ENCODE data around the gene ACTL10.
"Not testable (repeated sequence)": the region's sequence is repeated elsewhere in the genome, so short reads cannot be mapped to it uniquely, and the experiment has no call there.

Gene ACTL10

DNA sequence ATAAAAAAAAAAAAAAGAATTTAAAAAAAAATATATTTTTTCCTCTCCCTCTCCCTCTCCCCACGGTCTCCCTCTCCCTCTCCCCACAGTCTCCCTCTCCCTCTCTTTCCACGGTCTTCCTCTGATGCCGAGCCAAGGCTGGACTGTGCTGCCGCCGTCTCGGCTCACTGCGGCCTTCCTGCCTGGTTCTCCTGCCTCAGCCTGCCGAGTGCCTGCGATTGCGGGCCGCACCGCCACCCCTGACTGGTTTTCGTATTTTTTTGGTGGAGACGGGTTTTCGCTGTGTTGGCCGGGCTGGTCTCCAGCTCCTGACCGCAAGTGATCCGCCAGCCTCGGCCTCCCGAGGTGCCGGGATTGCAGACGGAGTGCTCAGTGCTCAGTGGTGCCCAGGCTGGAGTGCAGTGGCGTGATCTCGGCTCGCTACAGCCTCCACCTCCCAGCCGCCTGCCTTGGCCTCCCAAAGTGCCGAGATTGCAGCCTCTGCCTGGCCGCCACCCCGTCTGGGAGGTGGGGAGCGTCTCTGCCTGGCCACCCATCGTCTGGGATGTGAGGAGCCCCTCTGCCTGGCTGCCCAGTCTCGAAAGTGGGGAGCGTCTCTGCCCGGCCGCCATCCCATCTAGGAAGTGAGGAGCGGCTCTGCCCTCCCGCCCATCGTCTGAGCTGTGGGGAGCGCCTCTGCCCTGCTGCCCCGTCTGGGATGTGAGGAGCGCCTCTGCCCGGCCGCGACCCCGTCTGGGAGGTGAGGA is 34.1 kb downstream of the ACTL10 start:
- not testable (repeated sequence) for DNase-seq

DNA sequence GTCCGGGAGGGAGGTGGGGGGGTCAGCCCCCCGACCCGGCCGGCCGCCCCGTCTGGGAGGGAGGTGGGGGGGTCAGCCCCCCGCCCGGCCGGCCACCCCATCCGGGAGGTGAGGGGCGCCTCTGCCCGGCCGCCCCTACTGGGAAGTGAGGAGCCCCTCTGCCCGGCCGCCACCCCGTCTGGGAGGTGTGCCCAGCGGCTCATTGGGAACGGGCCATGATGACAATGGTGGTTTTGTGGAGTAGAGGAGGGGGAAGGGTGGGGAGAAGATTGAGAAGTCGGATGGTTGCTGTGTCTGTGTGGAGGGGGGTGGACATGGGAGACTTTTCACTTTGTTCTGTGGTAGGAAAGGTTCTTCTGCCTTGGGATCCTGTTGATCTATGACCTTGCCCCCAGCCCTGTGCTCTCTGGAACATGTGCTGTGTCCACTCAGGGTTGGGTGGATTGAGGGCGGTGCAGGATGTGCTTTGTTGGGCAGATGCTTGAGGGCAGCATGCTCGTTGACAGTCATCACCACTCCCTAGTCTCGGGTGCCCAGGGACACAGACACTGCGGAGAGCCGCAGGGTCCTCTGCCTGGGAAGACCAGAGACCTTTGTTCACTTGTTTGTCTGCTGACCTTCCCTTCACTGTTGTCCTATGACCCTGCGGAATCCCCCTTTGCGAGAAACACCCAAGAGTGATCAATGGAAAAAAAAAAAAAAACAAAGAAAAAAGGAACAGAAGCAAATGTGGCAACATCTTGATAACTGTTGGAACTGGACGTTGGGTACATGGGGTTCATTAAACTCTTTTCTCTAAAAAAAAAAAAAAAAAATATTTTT is 35.1 kb downstream of the ACTL10 start:
- DNase-seq = no peak

DNA sequence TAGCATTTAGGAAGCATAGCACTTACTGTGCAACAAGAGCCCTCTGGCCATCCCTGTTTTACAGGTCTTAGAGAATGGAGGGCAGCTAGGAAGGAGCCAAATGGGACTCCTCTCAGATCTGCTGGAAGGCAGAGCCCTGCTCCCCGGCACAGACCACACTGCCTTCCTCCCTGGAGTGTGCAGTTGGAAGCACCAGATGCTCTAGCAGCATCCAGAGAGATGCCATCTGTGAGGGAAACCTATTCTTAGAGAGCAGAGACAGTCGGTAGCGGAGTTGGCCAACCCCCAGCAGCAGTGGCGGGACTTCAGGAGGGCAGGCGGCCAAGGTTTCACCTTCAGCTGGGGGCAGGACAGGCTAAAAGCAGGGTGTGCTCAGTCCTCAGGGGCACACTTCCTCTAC is 36.1 kb downstream of the ACTL10 start:
- no peak for DNase-seq

DNA sequence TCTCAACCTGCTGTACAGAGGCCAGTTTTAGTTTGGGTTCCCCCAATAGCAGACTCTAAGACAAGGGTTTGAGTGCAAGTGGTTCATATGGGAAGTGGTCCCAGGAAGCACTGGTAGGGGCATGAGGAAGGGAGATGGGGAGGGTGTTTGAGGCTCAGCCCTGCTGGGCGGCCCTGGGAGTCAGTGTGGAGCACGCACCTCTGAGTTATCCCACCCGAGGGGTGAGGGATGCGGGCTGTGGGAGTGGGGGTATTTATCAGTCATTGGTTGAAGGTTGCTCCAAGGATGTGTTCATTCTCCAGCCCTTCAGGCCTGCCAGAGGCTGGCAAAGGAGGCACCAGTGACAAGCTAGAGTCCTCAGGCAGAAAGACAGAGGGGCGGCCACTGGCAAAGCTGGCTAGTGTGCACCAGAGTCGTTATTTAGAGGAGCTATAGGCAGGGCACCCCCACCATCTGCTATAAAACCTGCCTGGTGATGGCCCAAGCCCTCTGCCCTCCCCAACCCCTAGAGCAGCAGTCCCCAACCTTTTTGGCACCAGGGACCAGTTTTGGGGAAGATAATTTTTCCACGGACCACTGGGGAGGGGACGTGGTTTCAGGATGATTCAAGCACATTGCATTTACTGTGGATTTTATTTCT is 36.9 kb downstream of the ACTL10 start:
- DNase-seq = no peak

DNA sequence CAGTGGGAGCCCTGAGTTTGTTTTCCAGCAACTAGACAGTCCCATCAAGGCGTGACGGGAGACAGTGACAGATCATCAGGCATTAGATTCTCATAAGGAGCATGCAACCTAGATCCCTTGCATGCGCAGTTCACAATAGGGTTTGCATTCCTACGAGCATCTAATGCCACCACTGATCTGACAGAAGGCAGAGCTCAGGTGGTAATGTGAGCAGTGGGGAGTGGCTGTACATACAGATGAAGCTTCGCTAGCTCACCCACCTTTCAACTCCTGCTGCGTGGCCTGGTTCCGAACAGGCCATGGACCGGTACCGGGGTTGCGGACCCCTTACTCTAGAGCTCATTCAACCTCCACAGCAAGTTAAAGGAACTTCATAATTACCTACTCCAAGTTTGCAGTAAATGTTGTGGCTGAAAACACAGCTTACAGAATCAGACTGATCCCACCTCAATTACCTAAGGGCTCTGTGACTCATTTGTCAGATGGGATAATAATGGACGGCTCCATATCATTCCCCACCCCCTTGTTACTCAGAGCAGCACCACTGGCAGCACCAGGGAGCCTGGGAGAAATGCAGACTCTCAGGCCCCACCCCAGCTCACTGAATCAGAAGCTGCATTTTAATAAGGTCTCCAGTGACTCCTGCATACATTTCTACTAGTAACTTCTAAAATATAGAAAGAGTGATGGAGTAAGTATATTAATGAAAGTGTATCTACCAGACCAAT is 37.6 kb downstream of the ACTL10 start:
- no peak for DNase-seq

DNA sequence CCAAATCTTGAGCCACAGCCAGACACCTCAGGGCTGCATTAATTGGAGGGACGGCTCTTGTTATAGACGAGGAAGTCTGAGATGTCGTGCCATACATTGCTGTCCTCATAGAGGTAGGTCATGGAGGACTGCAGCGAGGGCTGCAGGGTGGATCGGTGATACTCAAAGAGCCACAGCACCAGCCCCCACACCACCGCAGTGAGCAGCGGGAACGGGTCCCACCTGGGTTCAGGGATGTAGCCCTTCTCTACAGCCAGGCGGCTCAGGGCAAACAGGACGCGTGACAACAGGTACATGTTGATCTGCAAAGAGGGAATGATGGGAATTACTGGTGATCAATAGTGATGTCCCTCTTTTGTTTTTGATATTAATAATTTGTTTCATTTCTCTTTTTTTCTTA is 40.9 kb downstream of the ACTL10 start:
- no peak for DNase-seq

DNA sequence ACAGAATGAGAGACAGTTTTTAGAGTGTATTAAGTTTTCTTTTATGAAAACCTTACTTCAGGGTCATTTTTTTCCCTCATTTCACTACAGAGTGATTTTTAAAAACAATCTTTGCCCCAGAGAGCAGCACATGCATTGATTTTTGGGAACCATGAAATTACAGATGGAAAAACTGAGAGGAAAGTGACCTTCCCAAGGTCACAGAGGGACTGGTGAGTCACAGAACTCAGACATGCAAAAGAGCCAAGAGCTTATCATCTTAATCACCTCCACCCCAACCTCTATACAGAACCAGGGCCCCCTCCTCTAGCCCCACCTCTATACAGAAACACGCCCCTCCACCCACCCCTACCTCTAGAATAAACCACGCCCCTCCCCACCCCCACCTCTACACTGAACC is 42.7 kb downstream of the ACTL10 start:
- DNase-seq = no peak

DNA sequence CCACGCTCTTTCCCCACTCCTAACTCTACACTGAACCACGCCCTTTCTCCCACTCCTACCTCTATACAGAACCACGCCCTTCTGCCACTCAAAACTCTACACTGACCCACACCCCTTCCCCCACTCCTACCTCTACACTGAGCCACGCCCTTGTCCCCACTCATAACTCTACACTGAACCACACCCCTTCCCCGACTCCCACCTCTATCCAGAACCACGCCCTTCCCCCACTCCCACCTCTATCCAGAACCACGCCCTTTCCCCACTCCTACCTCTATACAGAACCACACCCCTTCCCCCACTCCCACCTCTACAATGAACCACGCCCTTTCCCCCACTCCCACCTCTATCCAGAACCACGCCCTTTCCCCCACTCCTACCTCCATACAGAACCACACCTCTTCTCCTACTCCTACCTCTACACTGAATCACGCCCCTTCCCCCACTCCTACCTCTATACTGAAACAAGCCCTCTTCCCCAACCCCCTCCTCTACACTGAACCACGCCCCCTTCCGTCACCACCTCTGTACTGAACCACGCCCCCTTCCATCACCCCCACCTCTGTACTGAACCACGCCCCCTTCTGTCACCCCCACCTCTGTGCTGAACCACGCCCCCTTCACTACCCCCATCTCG is 43.3 kb downstream of the ACTL10 start:
- DNase-seq = no peak

DNA sequence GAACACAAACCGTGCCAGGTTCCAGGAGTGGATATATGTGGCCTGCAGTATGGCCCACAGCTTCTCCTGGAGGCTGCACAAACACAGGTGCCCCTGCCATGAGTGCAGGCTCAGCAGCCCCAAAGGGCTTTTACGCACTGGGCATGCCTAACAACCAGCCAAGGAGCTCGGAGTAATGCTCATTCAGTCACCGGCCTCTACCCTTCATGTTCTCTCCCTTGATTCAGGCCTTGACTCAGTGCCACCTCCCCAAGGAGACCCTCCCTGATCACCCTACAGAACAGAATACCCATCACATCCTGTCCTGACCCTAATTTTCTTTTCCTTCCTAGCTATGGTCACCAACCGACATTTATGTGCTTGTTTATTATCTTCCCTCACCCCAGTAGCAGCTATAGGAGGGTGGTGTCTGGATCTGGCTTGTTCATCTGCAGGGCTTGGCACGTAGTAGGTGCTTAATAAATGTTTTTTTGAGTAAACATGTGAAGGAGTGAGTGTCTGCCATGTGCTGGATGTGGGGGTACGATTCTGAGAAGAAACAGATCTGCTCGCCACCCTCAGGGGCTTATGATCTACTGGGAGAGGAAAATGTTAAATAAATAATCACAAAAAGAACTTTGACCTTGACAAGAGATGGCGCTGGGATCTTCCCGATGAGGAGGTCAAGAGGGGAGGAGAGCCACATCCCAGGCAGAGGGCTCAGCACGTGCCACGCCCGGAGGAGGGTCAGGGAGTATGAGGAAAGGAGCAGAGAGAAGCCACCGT is 44.1 kb downstream of the ACTL10 start:
- no peak for DNase-seq

DNA sequence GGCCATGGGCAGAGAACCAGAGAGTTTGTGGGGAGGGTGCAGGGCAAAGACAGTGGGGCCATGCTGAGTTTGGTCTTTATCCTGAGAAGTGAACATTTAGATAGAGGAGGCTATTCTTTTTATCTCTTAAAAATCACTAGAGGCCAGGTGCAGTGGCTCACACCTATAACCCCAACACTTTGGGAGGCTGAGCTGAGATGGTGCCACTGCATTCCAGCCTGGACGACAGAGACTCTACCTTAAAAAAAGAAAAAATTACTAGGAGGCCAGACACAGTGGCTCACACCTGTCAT is 44.6 kb downstream of the ACTL10 start:
- no peak for DNase-seq

DNA sequence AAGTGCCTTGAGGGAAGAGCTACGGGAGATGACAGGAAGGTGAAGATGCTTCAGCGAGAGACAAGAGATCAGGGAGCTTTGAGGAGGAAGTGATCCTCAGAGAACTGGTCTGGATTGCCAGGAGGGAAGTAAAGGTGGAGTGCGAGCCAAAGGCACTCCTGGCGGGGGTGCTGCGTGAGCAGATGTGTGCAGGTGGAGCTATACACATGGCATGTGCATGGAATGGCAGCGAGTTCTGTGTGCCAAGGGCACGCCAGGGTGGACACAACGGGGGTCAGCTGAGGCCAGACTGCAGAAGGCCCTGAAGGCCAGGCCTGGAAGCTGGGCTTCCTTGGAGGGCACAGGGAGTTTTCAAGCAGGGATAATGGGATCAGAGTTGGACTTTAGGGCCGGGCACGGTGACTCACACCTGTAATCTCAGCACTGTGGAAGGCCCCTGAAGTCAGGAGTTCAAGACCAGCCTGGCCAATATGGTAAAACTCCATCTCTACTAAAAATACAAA is 47.2 kb downstream of the ACTL10 start:
- DNase-seq = no peak

DNA sequence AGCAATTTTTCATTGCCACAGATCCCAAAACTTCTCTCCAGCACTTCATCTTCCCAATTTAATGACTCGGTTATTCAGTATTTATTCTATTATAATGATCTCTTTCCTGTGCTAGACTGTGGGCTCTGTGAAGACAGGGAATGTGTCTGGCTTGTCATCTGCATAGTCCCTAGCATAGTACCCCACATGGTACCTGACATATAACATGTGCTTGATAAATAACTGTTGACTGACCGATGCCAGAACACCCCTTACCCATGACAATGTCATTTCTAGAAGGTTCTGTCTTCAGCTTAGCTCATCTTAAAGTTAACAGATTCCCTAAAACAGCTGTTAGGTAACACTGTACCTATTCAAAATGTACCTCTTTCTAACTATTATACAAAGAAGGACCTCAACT is 49.8 kb downstream of the ACTL10 start:
- DNase-seq = no peak

Data from activated effector memory CD4-positive, alpha-beta T cell treated with Interleukin-2 at 50 U/mL for 16 hours (primary cell).